ENCODE measurements around the gene RTTN. TPM values are rescaled to one million over a fixed set of nuclear protein-coding genes. Genes with fewer than 3 reads are reported as not detected.

Gene RTTN
- total and polyA plus RNA-seq, 2 experiments from 2014 or later, result 7.2 to 31.0 TPM

GRCh38 chr18:69953191-69953590 lies 252.3 kb downstream of the RTTN start:
- H3K36me3 ChIP-seq (ENCODE audit: insufficient read depth), result no peaks in the 10 kb centered on the region

More at GRCh38 chr18:69953191-69953590, 252.3 kb downstream of the RTTN start:
- DNase-seq (ENCODE audit: low spot score), result no peak
- no peak overlapping the region for H3K4me3 Mint-ChIP-seq
- no peaks in the 10 kb centered on the region for H3K4me1 Mint-ChIP-seq
- Histone ChIP-seq H3K27me3 (ENCODE audit: insufficient read depth) (no peaks in the 10 kb centered on the region), H3K4me1 (ENCODE audit: insufficient read depth) (no peaks in the 10 kb centered on the region), H4K20me1 (replicated peaks; ENCODE audit: insufficient read depth) (no peaks in the 10 kb centered on the region), H3K4me2 (no peak overlapping the region), H3K79me2 (replicated peaks; ENCODE audit: insufficient read depth) (no peaks in the 10 kb centered on the region), H2AFZ (no peak overlapping the region), H3K9me2 (ENCODE audit: insufficient read depth) (peaks cover 5% of the 10 kb centered on the region; the same call in 1 of the 2 replicates), H3K4me3 (no peak overlapping the region), H3F3A (replicated peaks; ENCODE audit: low read depth) (no peaks in the 10 kb centered on the region), H3K27ac (ENCODE audit: low read depth) (no peak overlapping the region)
- no peak overlapping the region for H3K27ac Mint-ChIP-seq
- TF ChIP-seq ZNF462 (CRISPR knock-in tag; IDR thresholded peaks at IDR 0.05) (no peak), CREB1 (CRISPR knock-in tag; IDR thresholded peaks at IDR 0.05; ENCODE audit: low read depth) (no peak), EZH2 (IDR thresholded peaks at IDR 0.05; ENCODE audit: low read depth, unreplicated experiment) (no peak), ZNF114 (CRISPR knock-in tag; IDR thresholded peaks at IDR 0.05) (no peak), NANOG (IDR thresholded peaks at IDR 0.05; ENCODE audit: borderline replicate concordance) (no peak), EZH2phosphoT487 (IDR thresholded peaks at IDR 0.05; ENCODE audit: unreplicated experiment) (no peak), POLR2AphosphoS5 (IDR thresholded peaks at IDR 0.05; ENCODE audit: low read depth) (no peak), ETS1 (IDR thresholded peaks at IDR 0.05) (no peak), STAT1 (IDR thresholded peaks at IDR 0.05; ENCODE audit: unreplicated experiment) (no peak), CTCF (conservative IDR thresholded peaks at IDR 0.05; ENCODE audit: low read depth in 2 of 2) (no peak)
- no peak for ATAC-seq
- no peaks in the 10 kb centered on the region; the same call in 2 of the 3 replicates for H3K9me3 Mint-ChIP-seq
- no peaks in the 10 kb centered on the region for H3K36me3 Mint-ChIP-seq (ENCODE audit: low read depth)
- H3K27me3 Mint-ChIP-seq (ENCODE audit: insufficient read depth, low read depth, poor library complexity), result peaks cover 4% of the 10 kb centered on the region

Other genes with a start within 250 kb of the RTTN start
- 12.4 and 13.3 TPM in 2 replicates for gene SOCS6, start 83.4 kb upstream of the RTTN start, total RNA-seq (2014; rRNA removed; shearing (Covaris generic))
- 4.4 and 4.6 TPM in 2 replicates for gene SOCS6, start 83.4 kb upstream of the RTTN start, polyA plus RNA-seq (2016; fragmentation: Nextera tagmentation; extraction: Ambion mirVana)

Data from GM23338 (cell line).